Psoas muscle (tissue), 8 donors: ENCODE results near the gene GARS1. TPM values are rescaled to one million over a fixed set of nuclear protein-coding genes. Genes with fewer than 3 reads are reported as not detected.

Experiments
- ATAC-seq, 4 donors: fragments of 200-7000 bp; cut with Tn5 transposase; one replicate each; pipeline ENCODE4 v1.9.1; 2020; ENCODE audit warnings: moderate library complexity in 3 of 4, mild to moderate bottlenecking in 2 of 4
- DNase-seq, 2 donors: peaks; one replicate each; pipeline ENCODE4 v3.0.0-alpha.2; 2020
- H3K27ac ChIP-seq: fragments of 200-600 bp; one replicate; pipeline ENCODE4 v1.8.0; 2022
- H3K27me3 ChIP-seq, 3 donors: fragments of 200-600 bp in 1 of 3; one replicate each; pipeline versions ENCODE4 v1.6.1 to v1.8.0; 2013 to 2022; ENCODE audit warnings: low read length in 2 of 3, mild to moderate bottlenecking in 2 of 3, moderate library complexity in 1 of 3; ENCODE audit not compliant: insufficient read depth in 3 of 3
- H3K36me3 ChIP-seq, 2 donors: fragments of 200-600 bp in 1 of 2; one replicate each; pipeline versions ENCODE4 v1.6.1 to v1.8.0; 2013 to 2022; ENCODE audit warnings: low read depth in 1 of 2, mild to moderate bottlenecking in 1 of 2, moderate library complexity in 1 of 2; ENCODE audit not compliant: insufficient read depth in 1 of 2
- H3K4me1 ChIP-seq: fragments of 200-600 bp; one replicate; pipeline ENCODE4 v1.8.0; 2022
- H3K4me3 ChIP-seq: fragments of 200-600 bp; one replicate; pipeline ENCODE4 v1.8.0; 2022; ENCODE audit warnings: mild to moderate bottlenecking
- H3K9me3 ChIP-seq: fragments of 200-600 bp; one replicate; pipeline ENCODE4 v1.8.0; 2022
- CTCF ChIP-seq: fragments of 200-600 bp; IDR thresholded peaks from one replicate; pipeline ENCODE4 v1.8.0; 2022; ENCODE audit warnings: antibody characterized with exemption
- WGBS, 3 donors: extraction: QIAGEN DNeasy Blood & Tissue Kit; methylation state at CpG; one replicate each; pipeline versions ENCODE4 v1.1.6 to v1.1.7; 2013; 5-methylcytosine and 5-hydroxymethylcytosine counted together
- intact Hi-C, 2 donors: fragments of 100-400 bp; cut with DNase I; formaldehyde crosslinking; loops; one replicate each; pipeline versions ENCODE4 v1.11.0 to v1.14.2; 2022
- polyA plus RNA-seq, 3 donors: library from polyadenylated mRNA; stranded (reverse); fragments of 200-250 nt; gene quantifications; one replicate each; pipeline ENCODE4 v1.2.3, GENCODE V29; 2013
- total RNA-seq, 4 donors: library from RNA; stranded (reverse); fragmentation: NEBNext Ultra II Directional in 2 of 4; extraction: Animal tissue kit (Norgen Biotek cat#: 25700) in 2 of 4; gene quantifications; one replicate each; pipeline versions ENCODE4 v1.2.1 to v1.2.4, GENCODE V29; 2021 to 2023
- donor health status: healthy with polysubstance abuse.
- donor health status: DM: no; HTN: no; CAD: no; lungs with moderate emphysema.
- donor health status: Bipolar disorder and iron deficiency.
- donor health status: healthy.
- donor health status: DM: yes; HTN: yes; CAD: no.
- donor health status: DM: no; HTN: no; CAD: no.
- donor health status: DM: no; HTN: no; CAD: no.
- donor health status: DM: yes; HTN: yes; CAD: no.

GARS1 gene
- total and polyA plus RNA-seq, 7 donors: 44.5 to 146 (median 65.5) TPM

GRCh38 chr7:30660331-30661255, 65.9 kb downstream of the GARS1 start:
- intact Hi-C loops: no loop called here
- Histone ChIP-seq H3K27ac (no peak overlapping the region), H3K36me3 (no peaks in the 10 kb centered on the region), H3K9me3 (no peaks in the 10 kb centered on the region), H3K4me3 (no peak overlapping the region), H3K27me3 (peaks cover 0 to 2% (median 0%) of the 10 kb centered on the region in 3 donors), H3K4me1 (no peaks in the 10 kb centered on the region)
- TF ChIP-seq CTCF: no peak
- no peak for DNase-seq
- WGBS, 3 donors: 58 to 74% (median 62%) methylated on average over 16 of the region's 16 CpGs
- no peak for ATAC-seq

GRCh38 chr7:30661926-30662325, 67.2 kb downstream of the GARS1 start:
- ATAC-seq: no peak
- peaks cover 0 to 2% (median 0%) of the 10 kb centered on the region in 3 donors for H3K27me3 ChIP-seq
- H3K4me1 ChIP-seq: no peaks in the 10 kb centered on the region
- no peak overlapping the region for H3K4me3 ChIP-seq
- TF ChIP-seq CTCF: no peak
- WGBS, 3 donors: 86 to 93% (median 90%) methylated on average over 6 of the region's 6 CpGs
- intact Hi-C loops: no loop called here
- H3K36me3 ChIP-seq: no peaks in the 10 kb centered on the region
- no peak overlapping the region for H3K27ac ChIP-seq
- no peak for DNase-seq
- no peaks in the 10 kb centered on the region for H3K9me3 ChIP-seq

- Histone ChIP-seq H3K36me3 (no peaks in the 10 kb centered on the region), H3K27me3 (peaks cover 0 to 2% (median 0%) of the 10 kb centered on the region in 3 donors), H3K4me3 (no peak overlapping the region), H3K9me3 (no peaks in the 10 kb centered on the region), H3K4me1 (no peaks in the 10 kb centered on the region), H3K27ac (no peak overlapping the region)
- no peak for DNase-seq
- 83 to 92% (median 90%) methylated on average over 9 of the region's 9 CpGs for WGBS, 3 donors
- intact Hi-C loops: no loop called here
- no peak for ATAC-seq
- TF ChIP-seq CTCF: no peak
Measured at GRCh38 chr7:30662431-30662939, 67.8 kb downstream of the GARS1 start.

- peaks cover 0 to 2% (median 0%) of the 10 kb centered on the region in 3 donors for H3K27me3 ChIP-seq
- intact Hi-C loops: no loop called here
- ATAC-seq (no peak), DNase-seq (no peak)
- H3K4me1 ChIP-seq: no peaks in the 10 kb centered on the region
- no peaks in the 10 kb centered on the region for H3K36me3 ChIP-seq
- no peak overlapping the region for H3K4me3 ChIP-seq
- 65 to 79% (median 70%) methylated on average over 4 of the region's 4 CpGs for WGBS, 3 donors
- H3K9me3 ChIP-seq: no peaks in the 10 kb centered on the region
- TF ChIP-seq CTCF: no peak
- no peak overlapping the region for H3K27ac ChIP-seq
Measured at GRCh38 chr7:30663414-30663813, 68.7 kb downstream of the GARS1 start.
